ENCODE measurements around the gene TPRKB. TPM values are rescaled to one million over a fixed set of nuclear protein-coding genes. Genes with fewer than 3 reads are reported as not detected.

Gene TPRKB
- total RNA-seq = 50.3 and 56.2 TPM in 2 replicates

GRCh38 chr2:73736855-73737779 lies at the start of gene TPRKB:
Gene TPRKB (minus strand): TSS chr2:73737345. CDS start chr2:73734569, 2,776 bp downstream.

GRCh38 chr2:73783883-73784282 lies 46.7 kb upstream of the TPRKB start, which contains the start of gene C2orf78:
Gene C2orf78 (plus strand): TSS chr2:73784183. CDS start chr2:73784310, 127 bp downstream.

DNA sequence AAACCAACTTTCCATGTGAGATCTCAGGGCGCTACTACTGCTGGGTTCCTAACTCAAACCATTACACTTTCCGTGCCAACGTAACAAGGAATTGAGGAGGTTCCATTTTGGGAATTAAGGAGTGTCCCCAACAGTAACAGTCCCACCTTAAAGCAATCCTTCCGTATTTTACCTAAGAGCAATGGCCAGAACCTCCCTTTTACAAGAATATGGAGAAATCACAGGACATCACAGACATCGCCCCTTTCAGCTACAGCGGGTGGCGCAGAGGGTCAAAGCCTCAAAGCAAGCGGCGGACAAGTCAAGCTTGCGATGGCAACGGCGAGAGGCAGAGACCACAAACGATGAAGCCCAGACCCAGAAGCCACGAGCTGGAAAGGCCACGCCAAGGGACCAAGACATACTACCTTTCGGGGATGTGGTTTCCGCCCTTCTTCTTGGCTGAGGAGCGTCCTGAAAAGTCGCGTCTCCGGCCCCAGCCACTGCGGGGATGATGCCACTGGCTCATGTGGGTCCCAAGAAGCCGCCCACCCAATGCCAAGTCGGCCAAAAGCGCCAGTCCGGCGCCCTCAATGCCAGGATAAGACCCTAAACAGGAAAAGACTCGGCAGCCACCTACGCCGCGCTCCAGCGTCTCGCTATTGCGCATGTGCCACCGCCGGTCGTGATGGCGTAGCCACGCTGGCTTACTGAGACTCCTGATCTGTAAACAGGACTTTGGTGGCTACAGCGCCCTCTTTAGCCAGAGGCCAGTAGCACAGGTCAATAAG lies 42.5 kb upstream of the TPRKB start, which contains the start of gene DUSP11:
DUSP11 (minus strand) TSS at position 637 of the 770 bp plus-strand sequence; CDS start at position 508, 129 bp downstream.

Other genes with a start within 250 kb of the TPRKB start
- not detected in 2 replicates for gene NAT8, start 94.9 kb downstream of the TPRKB start, total RNA-seq
- gene DUSP11, start 42.8 kb upstream of the TPRKB start, total RNA-seq = 28.1 and 28.3 TPM in 2 replicates
- not detected in 2 replicates for gene C2orf78, start 46.8 kb upstream of the TPRKB start, total RNA-seq
- gene STAMBP, start 91.6 kb upstream of the TPRKB start, total RNA-seq = 14.0 and 17.6 TPM in 2 replicates
- gene ACTG2, start 155.7 kb upstream of the TPRKB start, total RNA-seq = 0.32 and 0.91 TPM in 2 replicates
- 48.2 and 62.7 TPM in 2 replicates for gene DGUOK, start 189.5 kb upstream of the TPRKB start, total RNA-seq
- 3.2 and 3.5 TPM in 2 replicates for gene TET3, start 247.6 kb upstream of the TPRKB start, total RNA-seq

Measured in epithelial cell of umbilical artery (primary cell).